Prostate gland (tissue), 2 donors: Measurements from ENCODE around the gene RHBDL1. TPM values are rescaled to one million over a fixed set of nuclear protein-coding genes. Genes with fewer than 3 reads are reported as not detected.

Experiments used
- DNase-seq: peaks from one replicate; pipeline ENCODE4 v3.0.0-alpha.2; 2019; ENCODE audit warnings: low spot score
- H3K27ac ChIP-seq, 2 donors: fragments of 200-600 bp; sonication (generic); 2 replicates each; pipeline ENCODE4 v1.5.1; 2017 to 2019
- H3K27me3 ChIP-seq: fragments of 200-600 bp; sonication (generic); replicated peaks from 2 replicates; pipeline ENCODE4 v1.5.1; 2019; ENCODE audit not compliant: insufficient read depth
- H3K36me3 ChIP-seq, 2 donors: fragments of 200-600 bp; sonication (generic); 1 replicate in 1 of 2; 2 replicates in 1 of 2; pipeline versions ENCODE4 v1.5.1 to v1.8.1; 2017 to 2019
- H3K4me1 ChIP-seq: fragments of 200-600 bp; sonication (generic); replicated peaks from 2 replicates; pipeline ENCODE4 v1.5.1; 2019
- H3K4me3 ChIP-seq, 2 donors: fragments of 200-600 bp; sonication (generic); 2 replicates each; pipeline ENCODE4 v1.5.1; 2017 to 2019
- H3K9me3 ChIP-seq: fragments of 200-600 bp; sonication (generic); 2 replicates; pipeline ENCODE4 v1.5.1; 2017
- POLR2A ChIP-seq: fragments of 450-650 bp; IDR thresholded peaks from one replicate; pipeline ENCODE4 v1.6.1; 2016; ENCODE audit warnings: antibody characterized with exemption, mild to moderate bottlenecking
- POLR2AphosphoS5 ChIP-seq: sonication (generic); formaldehyde crosslinking; IDR thresholded peaks from one replicate; pipeline ENCODE4 v1.6.1; 2017; ENCODE audit warnings: antibody characterized with exemption
- WGBS: methylation state at CpG from one replicate; pipeline ENCODE4 v1.1.5; 2018; 5-methylcytosine and 5-hydroxymethylcytosine counted together
- intact Hi-C: fragments of 100-400 bp; cut with DNase I; formaldehyde crosslinking; loops from one replicate; pipeline ENCODE4 v1.14.2; 2022
- total RNA-seq, 2 donors: library from RNA; depleted of rRNA; stranded (reverse); fragments of >200 nt; gene quantifications; one replicate each; pipeline ENCODE4 v1.1.0, GENCODE V29; 2016
- TF ChIP-seq, protein P1 (sequence below), 4 experiments: fragments of 200-600 bp in 2 of 4; fragments of 450-650 bp in 2 of 4; sonication (generic) in 2 of 4; IDR thresholded peaks; 1 replicate in 3 of 4; 2 replicates in 1 of 4; pipeline ENCODE4 v1.5.1; 2016 to 2019; ENCODE audit warnings: antibody characterized with exemption in 4 of 4, mild to moderate bottlenecking in 2 of 4, moderate library complexity in 2 of 4

The RHBDL1 gene
- total RNA-seq, 2 donors from 2014 or later = 4.5 to 4.9 TPM

DNA sequence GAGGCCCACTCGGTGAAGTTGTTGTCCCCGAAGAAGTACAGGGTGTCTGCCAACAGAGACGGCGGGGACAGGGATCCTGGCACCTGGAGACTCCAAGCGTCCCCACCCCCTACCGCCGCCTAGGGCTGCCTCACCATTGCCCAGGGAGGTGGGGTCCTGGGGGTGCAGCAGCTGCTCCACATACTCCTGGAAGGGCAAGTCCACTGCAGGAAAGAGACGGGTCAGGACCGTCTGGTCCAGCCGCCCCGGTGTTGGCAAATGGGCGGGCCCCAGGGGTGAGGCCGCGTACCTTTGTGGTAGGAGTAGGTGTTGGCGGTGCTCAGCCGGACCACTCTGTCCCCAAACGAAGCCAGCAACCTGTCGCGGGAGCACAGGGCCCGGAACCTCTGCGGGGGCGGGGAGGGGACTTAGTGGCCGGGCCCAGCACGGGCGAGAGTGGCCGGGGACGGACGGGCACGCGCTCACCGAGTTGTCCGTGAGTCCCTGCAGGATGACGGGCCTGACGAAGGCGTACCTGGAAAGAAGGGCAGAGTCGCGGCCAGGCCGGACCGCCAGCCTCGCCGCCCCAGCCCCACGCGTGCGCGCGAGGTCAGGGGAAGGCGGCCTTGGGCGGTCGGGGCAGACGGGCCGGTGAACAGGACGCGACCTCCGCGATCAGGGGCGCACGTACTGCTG is 8.1 kb downstream of the RHBDL1 start:
- Histone ChIP-seq H3K36me3 (peaks cover 7 to 10% of the 10 kb centered on the region in 2 donors), H3K27me3 (no peaks in the 10 kb centered on the region), H3K27ac (peak overlapping the region in 1 of 2 donors; percentile 74), H3K9me3 (no peaks in the 10 kb centered on the region), H3K4me1 (peaks cover 25% of the 10 kb centered on the region), H3K4me3 (peak overlapping the region; percentile 52 to 77)
- DNase-seq = no peak
- intact Hi-C loops = no loop called here
- 11% methylated on average over 42 of the region's 57 CpGs for WGBS
- TF ChIP-seq POLR2A (no peak), POLR2AphosphoS5 (no peak)
- TF ChIP-seq, protein P1, sequence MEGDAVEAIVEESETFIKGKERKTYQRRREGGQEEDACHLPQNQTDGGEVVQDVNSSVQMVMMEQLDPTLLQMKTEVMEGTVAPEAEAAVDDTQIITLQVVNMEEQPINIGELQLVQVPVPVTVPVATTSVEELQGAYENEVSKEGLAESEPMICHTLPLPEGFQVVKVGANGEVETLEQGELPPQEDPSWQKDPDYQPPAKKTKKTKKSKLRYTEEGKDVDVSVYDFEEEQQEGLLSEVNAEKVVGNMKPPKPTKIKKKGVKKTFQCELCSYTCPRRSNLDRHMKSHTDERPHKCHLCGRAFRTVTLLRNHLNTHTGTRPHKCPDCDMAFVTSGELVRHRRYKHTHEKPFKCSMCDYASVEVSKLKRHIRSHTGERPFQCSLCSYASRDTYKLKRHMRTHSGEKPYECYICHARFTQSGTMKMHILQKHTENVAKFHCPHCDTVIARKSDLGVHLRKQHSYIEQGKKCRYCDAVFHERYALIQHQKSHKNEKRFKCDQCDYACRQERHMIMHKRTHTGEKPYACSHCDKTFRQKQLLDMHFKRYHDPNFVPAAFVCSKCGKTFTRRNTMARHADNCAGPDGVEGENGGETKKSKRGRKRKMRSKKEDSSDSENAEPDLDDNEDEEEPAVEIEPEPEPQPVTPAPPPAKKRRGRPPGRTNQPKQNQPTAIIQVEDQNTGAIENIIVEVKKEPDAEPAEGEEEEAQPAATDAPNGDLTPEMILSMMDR (IDR thresholded peaks at IDR 0.05) = no peak

DNA sequence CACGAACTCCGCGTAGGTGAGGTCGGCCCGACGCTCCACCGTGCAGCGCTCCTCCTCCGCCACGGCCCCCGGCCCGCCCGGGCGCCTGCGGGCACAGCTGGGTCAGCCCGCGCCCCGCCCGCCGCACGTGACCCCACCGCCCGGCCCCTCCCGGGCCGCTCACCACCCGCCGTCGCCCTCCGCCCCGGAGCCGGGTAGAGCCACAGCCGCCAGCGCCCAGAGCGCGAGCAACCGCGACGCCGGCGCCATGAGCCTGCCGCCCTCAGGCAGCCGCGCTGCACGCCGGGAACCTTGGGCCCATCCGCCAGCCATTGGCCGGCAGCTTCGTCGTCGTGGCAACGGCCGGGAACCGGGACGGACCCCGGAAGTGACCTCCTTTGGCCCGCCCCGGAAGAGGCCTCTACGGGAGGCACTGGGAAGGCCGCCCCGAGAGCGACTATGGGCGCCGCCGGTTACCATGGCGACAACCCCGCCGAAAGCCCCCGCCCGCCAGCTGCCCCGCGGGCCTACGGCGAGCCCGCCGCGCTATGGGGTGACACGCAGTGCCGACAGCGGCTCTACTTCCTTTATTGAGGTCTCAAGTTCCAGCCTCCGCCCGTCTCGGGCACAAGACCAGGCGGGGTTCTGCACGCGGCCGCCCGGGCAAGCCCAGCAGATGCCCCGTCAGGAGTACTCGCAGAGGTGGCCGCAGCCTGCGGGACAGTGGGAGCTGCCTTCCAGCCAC is 8.8 kb downstream of the RHBDL1 start, which contains the start of gene JMJD8:
Gene JMJD8 (minus strand): TSS at position 264 of the 724 bp plus-strand sequence. CDS start 15 bp downstream, at position 249.
- peak within 1 kb of the TSS; percentile 74 to 76 for H3K27ac ChIP-seq
- H3K27me3 ChIP-seq = no peaks in the 10 kb centered on the region
- WGBS = 1% methylated on average over 44 of the region's 91 CpGs
- TF ChIP-seq POLR2A = peak; percentile 39
- peak; percentile 98 for TF ChIP-seq POLR2AphosphoS5
- TF ChIP-seq, protein P1 (IDR thresholded peaks at IDR 0.05) = peak in 2 of 4 experiments; percentile 23 to 26
- H3K36me3 ChIP-seq = peaks cover 7 to 10% of the 10 kb centered on the region in 2 donors
- H3K9me3 ChIP-seq = no peaks in the 10 kb centered on the region
- DNase-seq = peak; percentile 96
- intact Hi-C loops = no loop called here
- peaks cover 25% of the 10 kb centered on the region for H3K4me1 ChIP-seq
- H3K4me3 ChIP-seq = peak within 1 kb of the TSS; percentile 52 to 77

DNA sequence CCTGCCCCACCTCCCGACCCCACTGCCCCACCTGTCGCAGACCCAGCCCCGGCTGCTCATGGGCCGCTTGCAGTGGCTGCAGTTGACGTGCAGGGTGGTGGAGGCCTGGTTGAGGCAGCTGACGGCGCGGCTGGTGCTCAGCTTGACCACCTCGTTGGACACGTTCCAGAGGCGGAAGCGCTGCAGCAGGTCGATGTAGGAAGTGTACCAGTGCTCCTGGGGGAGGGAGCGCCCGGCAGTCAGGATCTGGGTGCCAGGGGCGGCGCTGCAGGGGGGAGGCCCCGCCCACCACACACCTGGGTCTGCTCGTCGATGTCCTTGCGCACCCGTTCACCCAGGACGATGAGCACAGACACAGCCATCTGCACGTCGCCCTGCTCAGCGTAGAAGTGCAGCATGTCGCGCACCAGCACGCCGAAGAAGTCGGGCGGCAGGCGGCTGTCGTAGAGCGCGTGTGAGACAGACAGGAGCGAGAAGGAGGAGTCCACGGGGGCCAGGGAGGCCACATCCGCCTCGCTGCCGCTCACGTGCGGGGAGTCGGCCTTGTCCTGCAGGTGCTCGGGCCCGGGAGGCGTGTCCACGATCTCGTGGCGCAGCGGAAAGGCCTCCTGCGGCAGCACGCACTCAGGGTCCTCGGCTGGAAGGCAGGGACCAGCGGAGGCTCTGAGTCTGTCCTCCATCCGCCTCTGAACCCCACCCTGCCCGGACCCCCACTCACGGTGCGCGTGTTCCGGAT is 9.7 kb downstream of the RHBDL1 start:
- intact Hi-C loops = no loop called here
- TF ChIP-seq POLR2AphosphoS5 (no peak), POLR2A (no peak)
- TF ChIP-seq, protein P1 (IDR thresholded peaks at IDR 0.05) = no peak
- H3K27ac ChIP-seq = peak overlapping the region; percentile 74 to 76
- H3K9me3 ChIP-seq = no peaks in the 10 kb centered on the region
- peaks cover 7 to 10% of the 10 kb centered on the region in 2 donors for H3K36me3 ChIP-seq
- 91% methylated on average over 61 of the region's 61 CpGs for WGBS
- no peaks in the 10 kb centered on the region for H3K27me3 ChIP-seq
- DNase-seq = no peak
- H3K4me3 ChIP-seq = peak overlapping the region; percentile 52 to 77
- peaks cover 29% of the 10 kb centered on the region for H3K4me1 ChIP-seq

DNA sequence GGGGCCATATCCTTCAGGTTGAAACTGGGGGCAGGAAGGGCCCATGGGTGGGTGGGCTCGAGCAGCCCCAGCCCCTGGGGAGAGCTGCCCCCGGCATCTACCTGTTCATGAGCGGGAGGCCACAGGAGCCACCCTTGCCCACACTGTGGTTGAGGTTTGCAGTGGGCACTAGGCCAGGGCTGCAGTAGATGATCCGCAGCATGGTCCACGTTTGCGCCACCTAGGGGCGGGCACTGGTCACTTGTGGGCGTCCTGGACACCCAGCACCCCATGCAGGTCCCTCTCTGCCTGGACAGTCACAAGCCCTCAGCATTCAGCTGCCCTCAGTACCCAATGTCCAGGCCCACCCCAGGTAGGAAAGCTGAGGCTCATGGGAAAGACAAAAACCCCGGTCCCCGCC is 10.5 kb downstream of the RHBDL1 start:
- H3K4me1 ChIP-seq = peaks cover 28% of the 10 kb centered on the region
- no peaks in the 10 kb centered on the region for H3K9me3 ChIP-seq
- TF ChIP-seq, protein P1 (IDR thresholded peaks at IDR 0.05) = peak in 2 of 4 experiments; percentile 32 to 41
- TF ChIP-seq POLR2A (no peak), POLR2AphosphoS5 (no peak)
- no peak for DNase-seq
- H3K4me3 ChIP-seq = no peak overlapping the region
- H3K27ac ChIP-seq = no peak overlapping the region
- no peaks in the 10 kb centered on the region for H3K27me3 ChIP-seq
- peaks cover 7 to 10% of the 10 kb centered on the region in 2 donors for H3K36me3 ChIP-seq
- 75% methylated on average over 7 of the region's 10 CpGs for WGBS
- intact Hi-C loops = no loop called here
